Measurements from ENCODE around the gene TSSK3.

The TSSK3 gene

GRCh38 chr1:32405672-32406467, 43.5 kb downstream of the TSSK3 start:
- no peak for DNase-seq

GRCh38 chr1:32406629-32407111, 44.3 kb downstream of the TSSK3 start:
- DNase-seq, result no peak

GRCh38 chr1:32411261-32411660, 48.9 kb downstream of the TSSK3 start:
- no peak for DNase-seq

- peak; percentile 82 for DNase-seq
These were observed 51.3 kb downstream of the TSSK3 start for GRCh38 chr1:32413507-32414185.
